ENCODE measurements around the gene SARDH. TPM values are rescaled to one million over a fixed set of nuclear protein-coding genes. Genes with fewer than 3 reads are reported as not detected.
A peak's percentile ranks its signal among the peaks of the same experiment; 100 is the strongest.

The SARDH gene
- total RNA-seq, 1 donor, result 0.18 TPM

GRCh38 chr9:133703591-133704399, 34.4 kb downstream of the SARDH start:
- no peak for TF ChIP-seq CTCF (IDR thresholded peaks at IDR 0.05; ENCODE audit: insufficient read depth, low read length)

GRCh38 chr9:133702798-133703590, 35.2 kb downstream of the SARDH start:
- DNase-seq (ENCODE audit: low read depth), result no peak
- peak overlapping the region; percentile 17 for H3K4me3 ChIP-seq (ENCODE audit: low read depth, low read length)
- TF ChIP-seq CTCF (IDR thresholded peaks at IDR 0.05; ENCODE audit: insufficient read depth, low read length), result no peak

More at GRCh38 chr9:133703591-133704399, 34.4 kb downstream of the SARDH start:
- no peak overlapping the region for H3K4me3 ChIP-seq (ENCODE audit: low read depth, low read length)
- DNase-seq (ENCODE audit: low read depth), result no peak

GRCh38 chr9:133701981-133702797, 36.0 kb downstream of the SARDH start:
- H3K4me3 ChIP-seq (ENCODE audit: low read depth, low read length), result peak overlapping the region; percentile 17
- peak; percentile 4 for DNase-seq (ENCODE audit: low read depth)
- TF ChIP-seq CTCF (IDR thresholded peaks at IDR 0.05; ENCODE audit: insufficient read depth, low read length), result no peak

- no peak for DNase-seq (ENCODE audit: low read depth)
- H3K4me3 ChIP-seq (ENCODE audit: low read depth, low read length), result no peak overlapping the region
- no peak for TF ChIP-seq CTCF (IDR thresholded peaks at IDR 0.05; ENCODE audit: insufficient read depth, low read length)
These were observed 36.7 kb downstream of the SARDH start for GRCh38 chr9:133701321-133701980.

- TF ChIP-seq CTCF (IDR thresholded peaks at IDR 0.05; ENCODE audit: insufficient read depth, low read length), result no peak
- H3K4me3 ChIP-seq (ENCODE audit: low read depth, low read length), result no peak overlapping the region
- DNase-seq (ENCODE audit: low read depth), result no peak
These were observed 37.3 kb downstream of the SARDH start for GRCh38 chr9:133700819-133701320.

- no peak for TF ChIP-seq CTCF (IDR thresholded peaks at IDR 0.05; ENCODE audit: insufficient read depth, low read length)
- no peak for DNase-seq (ENCODE audit: low read depth)
- H3K4me3 ChIP-seq (ENCODE audit: low read depth, low read length), result no peak overlapping the region
These were observed 38.6 kb downstream of the SARDH start for GRCh38 chr9:133699546-133699945.
